Bronchial epithelial cell (primary cell): ENCODE data around the gene ACOXL. TPM values are rescaled to one million over a fixed set of nuclear protein-coding genes. Genes with fewer than 3 reads are reported as not detected.
"Not testable (repeated sequence)": the region's sequence is repeated elsewhere in the genome, so short reads cannot be mapped to it uniquely, and the experiment has no call there.

ENCODE experiments used
- DNase-seq: peaks from one replicate; pipeline ENCODE4 v3.0.0-alpha.2; 2010; ENCODE audit warnings: low read depth
- FAIRE-seq: peaks from 2 replicates; lab custom pipeline; 2011; peaks lifted over from hg19 to GRCh38; lab: Jason Lieb, UNC
- H3K27me3 ChIP-seq: 2 replicates; pipeline ENCODE4 v1.5.1; 2011; ENCODE audit warnings: low read length; ENCODE audit not compliant: control insufficient read depth, insufficient read depth
- H3K36me3 ChIP-seq: 2 replicates; pipeline ENCODE4 v1.5.1; 2011; ENCODE audit warnings: low read length; ENCODE audit not compliant: control insufficient read depth, insufficient read depth
- H3K4me3 ChIP-seq: 2 replicates; pipeline ENCODE4 v1.5.1; 2011; ENCODE audit warnings: mild to moderate bottlenecking, low read depth, low read length, control low read depth
- total RNA-seq: library from RNA; depleted of rRNA; stranded (reverse); fragments of >200 nt; gene quantifications from 2 replicates; pipeline ENCODE4 v1.2.1, GENCODE V29; 2014
- TF ChIP-seq, protein P1 (sequence below): IDR thresholded peaks from 2 replicates; pipeline ENCODE4 v1.5.1; 2011; ENCODE audit warnings: mild to moderate bottlenecking, moderate library complexity, low read length, control low read depth, inconsistent platforms; ENCODE audit not compliant: insufficient read depth, severe bottlenecking

The ACOXL gene
- total RNA-seq, 1 donor from 2014 or later, result not detected

DNA sequence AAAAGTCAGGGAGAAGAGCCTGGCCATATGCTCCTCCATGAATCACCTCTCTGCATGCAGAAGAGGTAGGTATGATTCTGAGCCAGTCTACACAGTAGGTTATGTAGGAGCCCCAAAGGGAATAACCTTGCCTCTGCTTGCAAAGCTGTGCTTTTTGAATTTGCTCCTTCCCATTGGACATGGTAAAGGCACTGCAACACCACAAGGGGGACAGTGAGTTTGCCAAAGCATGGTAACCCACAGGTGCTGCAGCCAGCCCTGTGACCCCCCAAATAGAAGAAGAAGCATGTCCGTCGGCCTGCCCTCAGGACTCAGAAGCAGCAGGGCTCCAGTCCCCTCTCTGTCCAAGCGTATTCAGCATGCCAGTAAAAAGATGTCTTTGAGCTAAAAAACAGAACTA is 337.3 kb downstream of the ACOXL start:
- Histone ChIP-seq H3K27me3 (no peaks in the 10 kb centered on the region), H3K36me3 (no peaks in the 10 kb centered on the region), H3K4me3 (no peak overlapping the region)
- TF ChIP-seq, protein P1, sequence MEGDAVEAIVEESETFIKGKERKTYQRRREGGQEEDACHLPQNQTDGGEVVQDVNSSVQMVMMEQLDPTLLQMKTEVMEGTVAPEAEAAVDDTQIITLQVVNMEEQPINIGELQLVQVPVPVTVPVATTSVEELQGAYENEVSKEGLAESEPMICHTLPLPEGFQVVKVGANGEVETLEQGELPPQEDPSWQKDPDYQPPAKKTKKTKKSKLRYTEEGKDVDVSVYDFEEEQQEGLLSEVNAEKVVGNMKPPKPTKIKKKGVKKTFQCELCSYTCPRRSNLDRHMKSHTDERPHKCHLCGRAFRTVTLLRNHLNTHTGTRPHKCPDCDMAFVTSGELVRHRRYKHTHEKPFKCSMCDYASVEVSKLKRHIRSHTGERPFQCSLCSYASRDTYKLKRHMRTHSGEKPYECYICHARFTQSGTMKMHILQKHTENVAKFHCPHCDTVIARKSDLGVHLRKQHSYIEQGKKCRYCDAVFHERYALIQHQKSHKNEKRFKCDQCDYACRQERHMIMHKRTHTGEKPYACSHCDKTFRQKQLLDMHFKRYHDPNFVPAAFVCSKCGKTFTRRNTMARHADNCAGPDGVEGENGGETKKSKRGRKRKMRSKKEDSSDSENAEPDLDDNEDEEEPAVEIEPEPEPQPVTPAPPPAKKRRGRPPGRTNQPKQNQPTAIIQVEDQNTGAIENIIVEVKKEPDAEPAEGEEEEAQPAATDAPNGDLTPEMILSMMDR, result peak; percentile 20
- FAIRE-seq (no peak), DNase-seq (no peak)

DNA sequence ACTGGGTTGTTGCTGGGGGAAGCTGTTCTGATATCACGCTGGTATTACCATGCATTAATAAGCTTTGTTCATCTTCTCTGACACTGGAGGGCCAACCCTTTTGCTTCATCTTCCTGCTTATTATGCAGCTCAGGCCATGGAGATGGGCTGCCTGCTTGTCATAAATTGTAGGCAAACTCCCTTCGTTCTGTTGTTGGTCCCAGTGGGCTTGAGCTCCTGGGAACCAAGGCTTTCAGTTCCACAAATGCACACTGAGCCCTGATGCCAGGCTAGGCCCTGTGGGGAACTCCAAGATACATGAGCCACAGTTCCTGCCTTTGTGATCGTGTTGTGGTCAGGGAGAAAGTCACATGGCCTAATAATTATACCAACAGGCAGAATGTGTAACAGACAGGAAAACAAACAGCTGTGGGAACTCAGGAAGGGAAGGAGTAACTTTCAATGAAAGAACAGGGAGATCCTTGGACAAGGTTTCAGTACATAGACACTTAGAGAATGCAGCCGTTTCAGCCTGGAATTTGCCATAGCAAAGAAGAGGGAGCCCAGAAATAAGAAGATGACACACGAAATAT is 339.3 kb downstream of the ACOXL start:
- DNase-seq (peak; percentile 82), FAIRE-seq (peak; percentile 52)
- Histone ChIP-seq H3K4me3 (no peak overlapping the region), H3K36me3 (no peaks in the 10 kb centered on the region), H3K27me3 (no peaks in the 10 kb centered on the region)
- TF ChIP-seq, protein P1, result no peak

DNA sequence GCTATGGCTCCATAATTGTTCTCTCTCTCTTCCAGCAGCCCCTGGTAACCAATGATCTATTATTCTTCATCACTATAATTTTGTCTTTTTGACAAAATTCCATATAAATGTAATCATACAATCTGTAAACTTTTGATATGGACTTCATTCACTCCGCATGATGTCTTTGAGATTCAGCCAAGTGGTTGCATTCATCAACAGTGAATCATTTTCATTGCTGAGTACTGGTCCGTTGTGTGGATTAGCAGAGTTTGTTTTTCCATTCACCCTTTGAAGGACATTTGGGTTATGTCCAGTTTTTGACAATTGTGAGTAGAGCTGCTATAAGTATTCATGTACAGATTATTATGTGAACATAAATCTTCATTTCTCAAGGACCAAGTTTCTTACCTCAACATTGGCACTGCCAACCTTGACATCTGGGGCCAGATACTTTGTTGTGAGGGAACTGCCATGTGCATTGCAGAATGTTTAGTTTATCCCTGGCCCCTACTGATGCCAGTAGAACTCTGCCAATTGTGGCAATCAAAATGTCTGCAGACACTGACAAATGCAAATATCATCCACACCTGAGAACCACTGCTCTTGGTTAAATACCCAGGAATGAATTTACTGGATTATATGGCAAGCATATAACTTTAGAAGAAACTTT is 340.0 kb downstream of the ACOXL start:
- no peak for FAIRE-seq
- Histone ChIP-seq H3K36me3 (no peaks in the 10 kb centered on the region), H3K4me3 (no peak overlapping the region), H3K27me3 (no peaks in the 10 kb centered on the region)
- TF ChIP-seq, protein P1, result no peak
- DNase-seq, result peak; percentile 78

DNA sequence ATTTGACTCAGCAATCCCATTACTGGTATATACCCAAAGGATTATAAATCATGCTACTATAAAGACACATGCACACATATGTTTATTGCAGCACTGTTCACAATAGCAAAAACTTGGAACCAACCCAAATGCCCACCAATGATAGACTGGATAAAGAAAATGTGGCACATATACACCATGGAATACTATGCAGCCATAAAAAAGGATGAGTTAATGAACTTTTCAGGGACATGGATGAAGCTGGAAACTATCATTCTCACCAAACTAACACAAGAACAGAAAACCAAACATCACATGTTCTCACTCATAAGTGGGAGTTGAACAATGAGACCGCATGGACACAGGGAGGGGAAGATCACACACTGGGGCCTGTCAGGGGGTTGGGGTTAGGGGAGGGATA is 350.3 kb downstream of the ACOXL start:
- H3K36me3 ChIP-seq, FAIRE-seq, H3K4me3 ChIP-seq, DNase-seq, H3K27me3 ChIP-seq: not testable (repeated sequence)

DNA sequence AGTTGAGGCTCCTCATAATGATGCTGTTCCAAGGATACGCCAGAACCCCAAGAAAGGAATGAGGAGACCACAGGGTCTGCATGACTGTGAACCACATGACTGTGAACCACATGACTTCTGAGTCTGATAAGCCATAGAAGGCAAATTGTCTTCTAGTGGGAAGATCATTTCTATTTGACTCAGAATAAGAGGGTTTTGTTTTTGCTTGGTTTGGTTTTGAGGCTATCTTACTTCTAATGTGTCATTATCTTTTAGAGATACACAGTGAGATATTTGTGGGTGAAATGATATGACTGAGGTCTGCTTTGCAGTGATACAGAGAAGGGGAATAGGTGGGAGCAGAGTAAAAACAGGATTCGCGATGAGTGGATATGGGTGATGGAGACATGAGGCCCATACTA is 359.4 kb downstream of the ACOXL start:
- Histone ChIP-seq H3K36me3 (no peaks in the 10 kb centered on the region), H3K27me3 (peaks cover 1% of the 10 kb centered on the region), H3K4me3 (no peak overlapping the region)
- TF ChIP-seq, protein P1, result no peak
- FAIRE-seq (no peak), DNase-seq (no peak)

DNA sequence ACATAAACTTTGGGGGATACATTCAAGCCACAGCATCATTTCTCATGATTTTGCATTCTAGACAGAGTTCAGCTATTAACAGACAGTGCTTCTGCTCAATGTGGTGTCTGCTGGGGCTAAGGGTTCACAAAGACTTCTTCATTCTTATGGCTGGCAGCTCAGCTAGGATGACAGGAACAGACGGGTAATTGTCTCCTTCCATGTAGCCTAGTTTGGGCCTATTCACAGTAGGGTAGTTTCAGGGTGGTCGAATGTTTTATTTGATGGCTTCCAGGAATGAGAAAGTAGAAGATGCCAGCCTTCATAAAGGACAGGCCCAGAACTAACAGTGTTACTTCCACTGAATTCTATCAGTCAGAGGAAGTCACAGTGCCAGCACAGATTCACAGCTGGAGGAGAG is 362.3 kb downstream of the ACOXL start:
- DNase-seq (no peak), FAIRE-seq (no peak)
- Histone ChIP-seq H3K36me3 (no peaks in the 10 kb centered on the region), H3K27me3 (peaks cover 1% of the 10 kb centered on the region), H3K4me3 (no peak overlapping the region)
- TF ChIP-seq, protein P1, result no peak
